CD4-positive, alpha-beta memory T cell (primary cell): Measurements from ENCODE around the gene SLC6A19. TPM values are rescaled to one million over a fixed set of nuclear protein-coding genes. Genes with fewer than 3 reads are reported as not detected.

ENCODE experiments used
- CTCF ChIA-PET: fragments of 350-600 bp; sonication (Branson Sonifier 250); formaldehyde crosslinking; loops from one replicate; lab custom pipeline; 2021; ENCODE audit warnings: inconsistent platforms; ENCODE audit not compliant: partially characterized antibody; lab: Charles Lee
- POLR2A ChIA-PET: fragments of 350-600 bp; sonication (Branson Sonifier 250); formaldehyde crosslinking; loops from one replicate; lab custom pipeline; 2021; ENCODE audit not compliant: partially characterized antibody; lab: Charles Lee
- DNase-seq, 5 donors: peaks; one replicate each; pipeline versions ENCODE4 v3.0.0 to v3.0.0-alpha.2; 2020 to 2022; ENCODE audit warnings: mixed read lengths in 1 of 5
- H3K27ac ChIP-seq: one replicate; pipeline ENCODE4 v1.7.0; 2013; ENCODE audit warnings: low read depth, low read length
- H3K27me3 ChIP-seq: 2 replicates; pipeline ENCODE4 v1.7.0; 2013; ENCODE audit warnings: mild to moderate bottlenecking, low read length, moderate library complexity; ENCODE audit not compliant: insufficient read depth
- H3K36me3 ChIP-seq: 2 replicates; pipeline ENCODE4 v1.7.0; 2013; ENCODE audit warnings: mild to moderate bottlenecking, low read length, moderate library complexity; ENCODE audit not compliant: insufficient read depth
- H3K4me1 ChIP-seq: 2 replicates; pipeline ENCODE4 v1.7.0; 2013; ENCODE audit warnings: mild to moderate bottlenecking, low read length, moderate library complexity; ENCODE audit not compliant: insufficient read depth
- H3K4me3 ChIP-seq, 2 donors: one replicate each; pipeline ENCODE4 v1.7.0; 2013; ENCODE audit warnings: low read length in 2 of 2, mild to moderate bottlenecking in 1 of 2
- H3K9me3 ChIP-seq, 2 donors: one replicate each; pipeline ENCODE4 v1.7.0; 2013; ENCODE audit warnings: low read length in 2 of 2, control low read depth in 1 of 2; ENCODE audit not compliant: control insufficient read depth in 1 of 2
- H3K27ac Mint-ChIP-seq, 7 donors: one replicate each; pipeline ENCODE4 v1.8.0; 2020 to 2021; ENCODE audit warnings: mixed read lengths in 7 of 7, mild to moderate bottlenecking in 6 of 7, inconsistent platforms in 3 of 7, moderate library complexity in 3 of 7
- H3K27me3 Mint-ChIP-seq, 2 donors: one replicate each; pipeline ENCODE4 v1.8.0; 2020 to 2021; ENCODE audit warnings: mixed read lengths in 2 of 2
- H3K36me3 Mint-ChIP-seq, 2 donors: one replicate each; pipeline ENCODE4 v1.8.0; 2020 to 2021; ENCODE audit warnings: mixed read lengths in 2 of 2, inconsistent platforms in 1 of 2, mild to moderate bottlenecking in 1 of 2
- H3K4me1 Mint-ChIP-seq, 4 donors: one replicate each; pipeline ENCODE4 v1.8.0; 2020 to 2021; ENCODE audit warnings: mixed read lengths in 4 of 4, mild to moderate bottlenecking in 1 of 4
- H3K4me3 Mint-ChIP-seq, 8 donors: one replicate each; pipeline ENCODE4 v1.8.0; 2020 to 2021; ENCODE audit warnings: mixed read lengths in 8 of 8, mild to moderate bottlenecking in 7 of 8, moderate library complexity in 6 of 8, inconsistent platforms in 3 of 8
- H3K9me3 Mint-ChIP-seq, 8 donors: one replicate each; pipeline ENCODE4 v1.8.0; 2020 to 2021; ENCODE audit warnings: mixed read lengths in 8 of 8, mild to moderate bottlenecking in 5 of 8, inconsistent platforms in 3 of 8, moderate library complexity in 1 of 8
- intact Hi-C: fragments of 100-400 bp; cut with micrococcal nuclease; formaldehyde crosslinking; loops from one replicate; pipeline ENCODE4 v1.15.1; 2023
- polyA plus RNA-seq, 2 donors: library from polyadenylated mRNA; unstranded; fragments of 300-500 nt; fragmentation: Illumina TruSeq; gene quantifications; one replicate each; pipeline ENCODE4 v1.2.3, GENCODE V29; 2021
- total RNA-seq, 2 experiments: library from RNA; stranded (reverse); gene quantifications; one replicate each; pipeline ENCODE4 v1.2.3, GENCODE V29; 2021

SLC6A19 gene
- total and polyA plus RNA-seq, 4 experiments from 2014 or later, result not detected

DNA sequence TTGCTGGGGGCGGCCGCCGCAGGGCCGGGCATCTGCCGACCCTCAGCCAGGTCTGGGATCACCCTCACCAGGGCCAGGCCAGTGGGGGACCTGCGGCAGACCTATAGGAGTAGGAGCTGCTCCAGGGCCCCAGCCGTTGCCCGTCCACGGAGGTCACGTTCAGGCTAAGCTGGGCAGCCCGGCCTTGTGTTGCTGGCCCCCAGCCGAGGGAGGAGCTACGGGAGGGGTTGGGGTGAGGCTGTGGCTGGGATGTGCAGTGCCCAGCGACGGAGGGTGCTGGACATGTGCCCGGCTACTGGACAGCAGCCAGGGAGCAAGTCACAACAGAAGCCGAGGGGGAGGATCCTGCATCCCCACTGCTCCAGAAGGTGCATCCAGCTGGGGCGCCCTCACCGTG, 39.6 kb upstream of the SLC6A19 start:
- ChIA-PET CTCF (interaction anchor here (1.0 to 1.3 kb wide), 2 partner anchors 11 to 483 kb away, joined by 3 to 6 read pairs; no protein-coding TSS in a partner anchor), POLR2A (no interaction called here)
- intact Hi-C loops, result no loop called here
- no peaks in the 10 kb centered on the region for H3K9me3 ChIP-seq
- H3K4me3 Mint-ChIP-seq, result no peak overlapping the region
- peaks cover 0 to 9% (median 5%) of the 10 kb centered on the region in 8 donors for H3K9me3 Mint-ChIP-seq
- H3K36me3 Mint-ChIP-seq, result peaks cover 0 to 4% of the 10 kb centered on the region in 2 donors
- no peaks in the 10 kb centered on the region for H3K36me3 ChIP-seq
- H3K27ac ChIP-seq, result no peak overlapping the region
- H3K4me1 ChIP-seq, result no peaks in the 10 kb centered on the region
- DNase-seq, result no peak
- no peak overlapping the region for H3K4me3 ChIP-seq
- H3K27me3 Mint-ChIP-seq, result peaks cover 27 to 39% of the 10 kb centered on the region in 2 donors
- H3K27ac Mint-ChIP-seq, result no peak overlapping the region
- peaks cover 0 to 6% (median under 1%) of the 10 kb centered on the region in 4 donors for H3K4me1 Mint-ChIP-seq
- H3K27me3 ChIP-seq, result peaks cover 1% of the 10 kb centered on the region

DNA sequence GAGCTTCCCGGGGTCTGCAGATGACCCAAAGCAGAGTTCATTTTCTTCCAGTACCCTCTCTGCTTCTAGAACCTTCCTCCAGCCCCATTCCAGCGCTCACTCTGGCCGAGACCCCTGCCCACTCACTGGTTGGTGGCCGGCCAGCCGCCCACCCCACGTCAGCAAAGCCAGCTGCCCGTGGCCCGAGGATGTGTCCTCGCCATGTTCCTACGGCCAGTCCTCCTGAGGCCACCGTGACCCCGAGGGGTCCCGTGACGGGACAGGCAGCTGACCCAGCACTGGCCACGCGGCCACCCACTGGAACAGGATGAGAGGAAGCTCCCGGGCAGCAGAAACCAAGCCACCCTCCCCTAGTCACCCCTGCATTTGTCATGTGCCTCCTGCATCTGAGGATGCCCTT, 39.1 kb upstream of the SLC6A19 start:
- no peaks in the 10 kb centered on the region for H3K36me3 ChIP-seq
- H3K36me3 Mint-ChIP-seq, result peaks cover 0 to 4% of the 10 kb centered on the region in 2 donors
- ChIA-PET POLR2A (no interaction called here), CTCF (interaction anchor here (1.0 to 1.3 kb wide), 2 partner anchors 11 to 483 kb away, joined by 3 to 6 read pairs; no protein-coding TSS in a partner anchor)
- H3K4me1 ChIP-seq, result no peaks in the 10 kb centered on the region
- H3K27ac Mint-ChIP-seq, result no peak overlapping the region
- H3K4me1 Mint-ChIP-seq, result peaks cover 0 to 6% (median under 1%) of the 10 kb centered on the region in 4 donors
- no peak overlapping the region for H3K4me3 Mint-ChIP-seq
- no peak overlapping the region for H3K4me3 ChIP-seq
- peaks cover 0 to 7% (median 4%) of the 10 kb centered on the region in 8 donors for H3K9me3 Mint-ChIP-seq
- H3K27me3 ChIP-seq, result no peaks in the 10 kb centered on the region
- H3K27me3 Mint-ChIP-seq, result peaks cover 23 to 35% of the 10 kb centered on the region in 2 donors
- H3K27ac ChIP-seq, result no peak overlapping the region
- intact Hi-C loops, result no loop called here
- no peak for DNase-seq
- H3K9me3 ChIP-seq, result no peaks in the 10 kb centered on the region

DNA sequence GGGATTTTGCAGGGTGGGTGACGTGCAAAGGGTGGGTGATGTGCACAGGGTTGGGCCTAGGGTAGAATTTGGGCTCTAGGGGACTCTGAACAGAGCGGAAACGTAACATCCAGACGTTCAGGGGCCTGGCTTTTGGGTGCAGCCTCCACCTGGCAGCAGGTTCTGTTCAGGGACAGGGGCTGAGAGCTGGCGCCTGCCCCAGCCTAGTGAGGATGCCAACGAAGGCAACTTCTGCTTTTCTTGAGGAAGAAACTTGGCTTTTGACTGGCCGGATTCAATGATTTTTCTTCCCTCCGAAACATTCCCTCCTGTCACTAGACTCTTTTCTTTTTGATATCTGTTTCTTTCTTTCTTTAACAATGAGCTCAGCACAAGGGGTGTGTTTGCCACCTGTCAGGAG, 38.6 kb upstream of the SLC6A19 start:
- peaks cover 0 to 2% (median 0%) of the 10 kb centered on the region in 8 donors for H3K9me3 Mint-ChIP-seq
- DNase-seq, result no peak
- CTCF ChIA-PET, result interaction anchor here (0.8 kb wide), 2 partner anchors 239 to 482 kb away, joined by 3 read pairs; no protein-coding TSS in a partner anchor
- Histone ChIP-seq H3K27me3 (no peaks in the 10 kb centered on the region), H3K4me1 (peaks cover 3% of the 10 kb centered on the region), H3K4me3 (no peak overlapping the region), H3K27ac (no peak overlapping the region), H3K9me3 (no peaks in the 10 kb centered on the region), H3K36me3 (no peaks in the 10 kb centered on the region)
- peaks cover 18 to 31% of the 10 kb centered on the region in 2 donors for H3K27me3 Mint-ChIP-seq
- POLR2A ChIA-PET, result no interaction called here
- no peak overlapping the region for H3K27ac Mint-ChIP-seq
- peaks cover 0 to 1% (median under 1%) of the 10 kb centered on the region in 4 donors for H3K4me1 Mint-ChIP-seq
- intact Hi-C loops, result no loop called here
- H3K36me3 Mint-ChIP-seq, result peaks cover 0 to 4% of the 10 kb centered on the region in 2 donors
- H3K4me3 Mint-ChIP-seq, result no peak overlapping the region

DNA sequence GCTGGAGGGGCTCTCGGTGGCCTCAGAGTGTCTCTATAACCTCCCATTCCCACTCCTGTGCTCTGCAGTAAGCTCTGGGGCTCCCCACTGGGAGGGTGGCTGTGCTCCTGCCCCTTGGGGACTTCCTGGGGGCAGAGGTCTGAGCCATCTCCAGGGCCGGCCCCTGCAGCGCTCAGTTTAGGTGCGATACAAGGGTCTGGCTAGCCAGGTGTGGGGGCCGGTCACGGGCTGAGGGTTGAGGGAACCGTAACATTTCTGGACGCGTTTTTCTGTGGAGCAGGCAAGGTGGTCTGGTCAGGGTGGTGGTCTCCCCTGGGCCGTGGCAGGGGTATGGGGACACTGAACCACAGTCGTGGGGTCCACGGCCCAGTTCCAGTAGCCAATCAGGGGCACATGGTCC, 38.0 kb upstream of the SLC6A19 start:
- Histone ChIP-seq H3K27ac (no peak overlapping the region), H3K27me3 (no peaks in the 10 kb centered on the region), H3K9me3 (no peaks in the 10 kb centered on the region), H3K4me3 (no peak overlapping the region), H3K4me1 (peaks cover 9% of the 10 kb centered on the region), H3K36me3 (no peaks in the 10 kb centered on the region)
- DNase-seq, result no peak
- POLR2A ChIA-PET, result no interaction called here
- Mint-ChIP-seq H3K27me3 (peaks cover 16 to 31% of the 10 kb centered on the region in 2 donors), H3K4me3 (no peak overlapping the region), H3K9me3 (no peaks in the 10 kb centered on the region), H3K4me1 (peaks cover 5 to 6% (median 6%) of the 10 kb centered on the region in 4 donors), H3K27ac (no peak overlapping the region), H3K36me3 (peaks cover 0 to 4% of the 10 kb centered on the region in 2 donors)
- CTCF ChIA-PET, result interaction anchor here (0.8 to 1.7 kb wide), 4 partner anchors 217 to 482 kb away, joined by 3 to 6 read pairs (median 3); no protein-coding TSS in a partner anchor
- intact Hi-C loops, result no loop called here

DNA sequence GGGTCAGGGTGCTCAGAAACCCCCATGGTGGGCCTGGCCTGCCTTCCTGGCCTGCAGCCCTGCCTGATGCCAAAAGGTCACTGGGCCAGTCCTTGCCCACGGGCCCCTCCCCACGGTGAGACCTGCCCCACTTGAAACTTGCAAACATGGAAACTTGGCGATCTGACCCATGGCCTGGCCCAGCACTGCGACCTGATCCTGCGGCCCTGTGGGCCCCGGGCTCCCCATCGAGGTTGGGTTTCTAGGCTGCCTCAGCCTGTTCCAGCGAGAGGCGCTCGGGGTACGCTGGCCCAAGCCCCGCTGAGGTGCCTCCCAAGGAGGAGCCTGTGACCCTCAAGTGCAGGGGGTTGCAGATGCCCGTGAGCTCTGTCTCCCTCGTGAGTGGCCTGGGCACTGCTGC, 37.5 kb upstream of the SLC6A19 start:
- peaks cover 13 to 27% of the 10 kb centered on the region in 2 donors for H3K27me3 Mint-ChIP-seq
- H3K4me3 Mint-ChIP-seq, result no peak overlapping the region
- H3K27ac Mint-ChIP-seq, result no peak overlapping the region
- Histone ChIP-seq H3K36me3 (no peaks in the 10 kb centered on the region), H3K4me3 (no peak overlapping the region), H3K27me3 (no peaks in the 10 kb centered on the region), H3K27ac (no peak overlapping the region), H3K9me3 (no peaks in the 10 kb centered on the region), H3K4me1 (peaks cover 10% of the 10 kb centered on the region)
- peaks cover 0 to 4% of the 10 kb centered on the region in 2 donors for H3K36me3 Mint-ChIP-seq
- ChIA-PET POLR2A (no interaction called here), CTCF (interaction anchor here (1.1 to 1.7 kb wide), 3 partner anchors 9 to 481 kb away, joined by 3 to 6 read pairs (median 4); no protein-coding TSS in a partner anchor)
- H3K4me1 Mint-ChIP-seq, result peaks cover 5 to 10% (median 7%) of the 10 kb centered on the region in 4 donors
- no peak for DNase-seq
- no peaks in the 10 kb centered on the region for H3K9me3 Mint-ChIP-seq
- intact Hi-C loops, result no loop called here

DNA sequence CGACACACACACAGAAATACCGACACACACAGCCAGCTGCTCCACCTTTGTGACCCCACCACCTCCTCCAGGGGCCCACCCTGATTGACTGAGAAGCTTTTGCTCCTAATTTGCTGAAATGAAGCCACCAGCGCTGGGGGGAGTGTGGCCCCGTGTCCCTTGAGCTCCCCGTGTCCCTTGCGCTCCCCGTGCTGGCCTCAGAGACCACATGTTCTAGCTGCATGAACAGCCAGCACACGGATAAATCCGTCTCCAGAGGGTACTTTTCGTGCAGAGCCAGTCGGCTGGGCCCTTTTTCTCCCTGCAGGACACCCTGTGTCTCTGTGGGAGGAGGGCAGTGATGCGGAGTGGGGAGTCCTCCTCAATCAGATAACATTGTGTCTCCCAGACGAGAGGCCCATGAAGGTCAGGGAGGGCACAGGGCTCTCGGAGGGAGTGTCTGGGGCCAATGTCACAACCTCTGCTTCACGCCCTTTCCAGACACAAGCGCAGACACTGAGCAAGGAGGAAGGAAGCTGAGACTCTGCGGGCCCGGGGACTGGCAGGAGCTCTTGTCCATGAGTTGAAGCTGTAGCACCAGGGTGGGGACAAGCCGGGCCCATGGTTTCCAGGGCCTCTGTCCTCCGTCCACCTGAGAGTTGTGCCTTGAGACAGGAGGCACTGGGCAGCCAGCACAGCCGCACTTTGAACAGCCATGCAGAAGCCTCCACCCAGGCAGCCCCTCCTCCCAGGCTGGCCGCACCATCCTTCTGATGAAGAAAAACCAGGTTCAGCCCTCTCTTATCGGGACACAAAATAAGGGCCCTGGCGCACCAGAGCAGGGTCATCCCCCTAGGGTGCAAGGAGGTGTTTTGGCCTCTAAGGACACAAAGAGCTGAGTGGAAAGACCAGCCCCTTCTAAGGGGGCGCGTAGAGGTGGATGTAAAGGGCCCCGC, 36.4 kb upstream of the SLC6A19 start:
- H3K27me3 Mint-ChIP-seq, result peaks cover 12 to 21% of the 10 kb centered on the region in 2 donors
- no peak overlapping the region for H3K4me3 Mint-ChIP-seq
- no peak for DNase-seq
- no peak overlapping the region for H3K27ac Mint-ChIP-seq
- POLR2A ChIA-PET, result no interaction called here
- peaks cover 5 to 14% (median 7%) of the 10 kb centered on the region in 4 donors for H3K4me1 Mint-ChIP-seq
- no peak overlapping the region for H3K27ac ChIP-seq
- H3K36me3 ChIP-seq, result no peaks in the 10 kb centered on the region
- CTCF ChIA-PET, result interaction anchor here (1.1 to 1.7 kb wide), 3 partner anchors 8 to 480 kb away, joined by 3 to 6 read pairs (median 4); no protein-coding TSS in a partner anchor
- H3K9me3 ChIP-seq, result no peaks in the 10 kb centered on the region
- H3K4me1 ChIP-seq, result peaks cover 10% of the 10 kb centered on the region
- no peaks in the 10 kb centered on the region for H3K9me3 Mint-ChIP-seq
- no peak overlapping the region for H3K4me3 ChIP-seq
- H3K36me3 Mint-ChIP-seq, result peaks cover 0 to 3% of the 10 kb centered on the region in 2 donors
- intact Hi-C loops, result no loop called here
- no peaks in the 10 kb centered on the region for H3K27me3 ChIP-seq

DNA sequence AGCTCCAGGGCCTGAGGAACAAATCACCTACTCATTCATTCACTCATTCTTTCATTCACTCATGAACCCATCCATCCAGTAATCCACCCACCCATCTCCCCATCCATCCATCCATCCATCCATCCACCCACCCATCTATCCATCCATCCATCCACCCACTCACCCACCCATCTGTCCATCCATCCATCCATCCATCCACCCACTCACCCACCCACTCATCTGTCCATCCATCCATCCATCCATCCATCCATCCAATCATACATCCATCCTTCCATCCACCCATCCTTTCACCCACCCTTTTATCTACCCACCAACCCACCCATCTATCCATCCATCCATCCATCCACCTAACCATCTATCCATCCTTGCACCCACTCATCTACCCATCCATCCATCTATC, 35.5 kb upstream of the SLC6A19 start:
- no peak overlapping the region for H3K27ac Mint-ChIP-seq

More for the DNA sequence above, 35.5 kb upstream of the SLC6A19 start:
- CTCF ChIA-PET, result no interaction called here
- H3K36me3 ChIP-seq, result no peaks in the 10 kb centered on the region
- Mint-ChIP-seq H3K27me3 (peaks cover 7 to 19% of the 10 kb centered on the region in 2 donors), H3K4me3 (no peak overlapping the region), H3K9me3 (no peaks in the 10 kb centered on the region), H3K36me3 (no peaks in the 10 kb centered on the region), H3K4me1 (peaks cover 5 to 14% (median 7%) of the 10 kb centered on the region in 4 donors)
- H3K4me3 ChIP-seq, result no peak overlapping the region
- POLR2A ChIA-PET, result no interaction called here
- H3K27me3 ChIP-seq, result no peaks in the 10 kb centered on the region
- no peak overlapping the region for H3K27ac ChIP-seq
- no peak for DNase-seq
- no peaks in the 10 kb centered on the region for H3K9me3 ChIP-seq
- intact Hi-C loops, result no loop called here
- peaks cover 10% of the 10 kb centered on the region for H3K4me1 ChIP-seq
